MCF 10A (cell line): ENCODE data around the gene SRGN. TPM values are rescaled to one million over a fixed set of nuclear protein-coding genes. Genes with fewer than 3 reads are reported as not detected.

Source experiments
- BruUV-seq: library from RNA; stranded (reverse); fragments of 400-500 nt; replicated peaks from 2 replicates; lab custom pipeline; 2021; lab: Mats Ljungman, UMichigan
- CTCF ChIA-PET: fragments of 300-600 bp; sonication (Branson Sonifier 250); formaldehyde crosslinking; extraction: SDS; loops from one replicate; lab custom pipeline; 2021; ENCODE audit warnings: antibody characterized with exemption, inconsistent platforms; lab: Yijun Ruan, JAX
- POLR2A ChIA-PET: fragments of 300-600, 350-650 bp; sonication (Branson Sonifier 250); formaldehyde crosslinking; extraction: SDS; loops from one replicate; lab custom pipeline; 2020; ENCODE audit warnings: antibody characterized with exemption, inconsistent platforms; lab: Yijun Ruan, JAX
- DNase-seq: peaks from one replicate; pipeline ENCODE4 v3.0.0-alpha.2; 2018; ENCODE audit not compliant: unreplicated experiment
- H3K27ac Mint-ChIP-seq: one replicate; pipeline ENCODE4 v1.8.0; 2022; ENCODE audit warnings: mild to moderate bottlenecking, low read depth, mixed read lengths; ENCODE audit not compliant: unreplicated experiment
- H3K27me3 Mint-ChIP-seq: one replicate; pipeline ENCODE4 v1.8.0; 2022; ENCODE audit warnings: mixed read lengths; ENCODE audit not compliant: insufficient read depth, unreplicated experiment
- H3K36me3 Mint-ChIP-seq: one replicate; pipeline ENCODE4 v1.8.0; 2022; ENCODE audit warnings: mild to moderate bottlenecking, moderate library complexity, mixed read lengths; ENCODE audit not compliant: insufficient read depth, unreplicated experiment
- H3K4me1 Mint-ChIP-seq: one replicate; pipeline ENCODE4 v1.8.0; 2022; ENCODE audit warnings: mixed read lengths; ENCODE audit not compliant: insufficient read depth, unreplicated experiment
- H3K4me3 Mint-ChIP-seq: one replicate; pipeline ENCODE4 v1.8.0; 2022; ENCODE audit warnings: mild to moderate bottlenecking, moderate library complexity, mixed read lengths; ENCODE audit not compliant: unreplicated experiment
- H3K9me3 Mint-ChIP-seq: one replicate; pipeline ENCODE4 v1.8.0; 2022; ENCODE audit warnings: mixed read lengths; ENCODE audit not compliant: unreplicated experiment
- intact Hi-C: fragments of 100-400 bp; cut with micrococcal nuclease; formaldehyde crosslinking; loops from 2 replicates; pipeline ENCODE4 v1.14.1; 2022
- total RNA-seq: library from RNA; stranded (reverse); gene quantifications from 2 replicates; pipeline ENCODE4 v1.2.3, GENCODE V29; 2022
- TF ChIP-seq, protein P1 (sequence below): fragments of 200-600 bp; IDR thresholded peaks from one replicate; pipeline ENCODE4 v1.8.0; 2022; ENCODE audit warnings: antibody characterized with exemption, mild to moderate bottlenecking; ENCODE audit not compliant: unreplicated experiment

SRGN gene
- total RNA-seq, 1 experiment from 2014 or later, result 2.7 TPM

DNA sequence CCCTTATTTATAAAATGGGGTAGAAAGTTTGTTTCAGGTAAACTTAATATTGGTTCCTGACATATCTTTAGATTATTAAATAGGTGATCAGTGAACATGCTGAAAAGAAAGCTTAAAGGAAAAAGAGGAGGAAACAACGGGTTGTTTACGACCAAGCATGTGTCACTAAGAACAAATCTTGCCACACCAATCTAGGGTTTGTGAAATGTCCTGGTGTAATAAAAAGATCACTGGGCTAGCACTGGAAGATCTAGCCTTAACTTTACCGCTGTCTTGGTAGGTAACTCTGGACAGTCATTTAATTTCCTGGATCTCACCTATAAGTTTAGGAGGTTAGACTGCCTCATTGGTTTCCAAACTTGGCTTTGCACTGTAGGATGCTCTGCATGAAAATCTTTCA is 55.1 kb downstream of the SRGN start:
- CTCF ChIA-PET, result interaction anchor here (0.6 to 0.7 kb wide), 2 partner anchors 18 to 248 kb away, joined by 3 read pairs; no protein-coding TSS in a partner anchor
- no TSS peak for BruUV-seq
- peaks cover 35% of the 10 kb centered on the region for H3K36me3 Mint-ChIP-seq
- H3K27me3 Mint-ChIP-seq, result no peaks in the 10 kb centered on the region
- intact Hi-C loops, result no loop called here
- TF ChIP-seq, protein P1, sequence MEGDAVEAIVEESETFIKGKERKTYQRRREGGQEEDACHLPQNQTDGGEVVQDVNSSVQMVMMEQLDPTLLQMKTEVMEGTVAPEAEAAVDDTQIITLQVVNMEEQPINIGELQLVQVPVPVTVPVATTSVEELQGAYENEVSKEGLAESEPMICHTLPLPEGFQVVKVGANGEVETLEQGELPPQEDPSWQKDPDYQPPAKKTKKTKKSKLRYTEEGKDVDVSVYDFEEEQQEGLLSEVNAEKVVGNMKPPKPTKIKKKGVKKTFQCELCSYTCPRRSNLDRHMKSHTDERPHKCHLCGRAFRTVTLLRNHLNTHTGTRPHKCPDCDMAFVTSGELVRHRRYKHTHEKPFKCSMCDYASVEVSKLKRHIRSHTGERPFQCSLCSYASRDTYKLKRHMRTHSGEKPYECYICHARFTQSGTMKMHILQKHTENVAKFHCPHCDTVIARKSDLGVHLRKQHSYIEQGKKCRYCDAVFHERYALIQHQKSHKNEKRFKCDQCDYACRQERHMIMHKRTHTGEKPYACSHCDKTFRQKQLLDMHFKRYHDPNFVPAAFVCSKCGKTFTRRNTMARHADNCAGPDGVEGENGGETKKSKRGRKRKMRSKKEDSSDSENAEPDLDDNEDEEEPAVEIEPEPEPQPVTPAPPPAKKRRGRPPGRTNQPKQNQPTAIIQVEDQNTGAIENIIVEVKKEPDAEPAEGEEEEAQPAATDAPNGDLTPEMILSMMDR, result no peak
- POLR2A ChIA-PET, result interaction anchor here (0.5 to 1.4 kb wide), 4 partner anchors 10 to 128 kb away, joined by 3 read pairs; no protein-coding TSS in a partner anchor
- no peak overlapping the region for H3K4me3 Mint-ChIP-seq
- peak overlapping the region; percentile 63 for H3K27ac Mint-ChIP-seq
- no peaks in the 10 kb centered on the region for H3K4me1 Mint-ChIP-seq
- no peak for DNase-seq
- no peaks in the 10 kb centered on the region for H3K9me3 Mint-ChIP-seq

- no TSS peak for BruUV-seq
- ChIA-PET CTCF (no interaction called here), POLR2A (no interaction called here)
- TF ChIP-seq, protein P1, result no peak
- Mint-ChIP-seq H3K27me3 (no peaks in the 10 kb centered on the region), H3K36me3 (peaks cover 38% of the 10 kb centered on the region), H3K27ac (no peak overlapping the region), H3K9me3 (no peaks in the 10 kb centered on the region), H3K4me1 (no peaks in the 10 kb centered on the region), H3K4me3 (no peak overlapping the region)
- DNase-seq, result no peak
- intact Hi-C loops, result no loop called here
Measured at GRCh38 chr10:69145329-69145728, 57.4 kb downstream of the SRGN start.

GRCh38 chr10:69145864-69146263 is 58.0 kb downstream of the SRGN start:
- H3K4me3 Mint-ChIP-seq, result no peak overlapping the region
- H3K27ac Mint-ChIP-seq, result no peak overlapping the region
- H3K9me3 Mint-ChIP-seq, result no peaks in the 10 kb centered on the region
- no peaks in the 10 kb centered on the region for H3K27me3 Mint-ChIP-seq
- no TSS peak for BruUV-seq
- no peak for DNase-seq
- ChIA-PET POLR2A (no interaction called here), CTCF (no interaction called here)
- H3K36me3 Mint-ChIP-seq, result peaks cover 44% of the 10 kb centered on the region
- no peaks in the 10 kb centered on the region for H3K4me1 Mint-ChIP-seq
- intact Hi-C loops, result no loop called here
- TF ChIP-seq, protein P1, result no peak

DNA sequence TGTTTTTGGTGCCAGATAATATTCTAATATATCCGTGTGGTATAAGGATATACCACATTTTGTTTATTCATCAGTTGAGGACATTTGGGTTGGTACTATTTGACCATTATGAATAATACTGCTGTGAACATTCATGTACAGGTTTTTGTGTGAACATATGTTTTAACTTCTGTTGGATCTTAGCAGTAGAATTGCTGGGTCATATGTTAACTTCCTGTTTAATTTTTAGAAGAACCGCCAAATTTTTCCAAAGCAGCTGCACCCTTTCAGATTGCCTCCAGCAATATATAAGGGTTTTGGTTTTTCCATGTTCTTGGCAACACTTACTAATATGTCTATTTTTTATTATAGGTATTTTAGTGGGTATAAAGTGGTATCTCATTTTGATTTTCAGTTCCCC is 58.9 kb downstream of the SRGN start:
- intact Hi-C loops, result no loop called here
- Mint-ChIP-seq H3K4me3 (no peak overlapping the region), H3K4me1 (no peaks in the 10 kb centered on the region), H3K36me3 (peaks cover 45% of the 10 kb centered on the region), H3K27ac (no peak overlapping the region), H3K27me3 (no peaks in the 10 kb centered on the region), H3K9me3 (no peaks in the 10 kb centered on the region)
- ChIA-PET POLR2A (no interaction called here), CTCF (no interaction called here)
- DNase-seq, result no peak
- TF ChIP-seq, protein P1, result no peak
- no TSS peak for BruUV-seq
